Testis (tissue), 2 donors: ENCODE data around the gene KCNJ16.

Experiments
- POLR2A ChIP-seq: fragments of 450-650 bp; IDR thresholded peaks from one replicate; pipeline ENCODE4 v1.6.1; 2017; ENCODE audit warnings: antibody characterized with exemption, mild to moderate bottlenecking, moderate library complexity
- TF ChIP-seq, protein P1 (sequence below), 3 experiments: fragments of 450-650 bp in 2 of 3; fragments of 200-600 bp in 1 of 3; sonication (generic) in 1 of 3; IDR thresholded peaks; one replicate each; pipeline ENCODE4 v1.5.1; 2016 to 2019; ENCODE audit warnings: antibody characterized with exemption in 3 of 3, mild to moderate bottlenecking in 2 of 3, moderate library complexity in 1 of 3

DNA sequence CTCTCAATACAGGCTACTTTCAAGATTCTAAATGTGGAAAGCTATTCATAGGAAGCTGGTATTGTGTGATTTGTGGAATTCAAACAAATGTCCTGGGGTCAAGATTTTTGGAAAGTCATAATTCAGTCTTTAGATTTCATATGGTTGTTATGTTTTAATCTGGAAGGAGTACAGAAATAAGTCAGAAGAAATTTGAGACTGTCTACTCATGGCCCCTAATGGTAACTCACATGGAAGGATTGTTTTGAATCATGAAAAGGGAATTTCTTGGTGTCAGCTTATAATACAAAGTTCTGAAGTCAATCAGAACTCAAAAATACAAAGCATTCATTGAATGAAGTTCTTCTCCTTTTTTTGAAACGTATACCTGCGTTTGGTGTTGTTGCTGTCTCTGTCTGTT, 97.4 kb downstream of the KCNJ16 start:
- TF ChIP-seq, protein P1, sequence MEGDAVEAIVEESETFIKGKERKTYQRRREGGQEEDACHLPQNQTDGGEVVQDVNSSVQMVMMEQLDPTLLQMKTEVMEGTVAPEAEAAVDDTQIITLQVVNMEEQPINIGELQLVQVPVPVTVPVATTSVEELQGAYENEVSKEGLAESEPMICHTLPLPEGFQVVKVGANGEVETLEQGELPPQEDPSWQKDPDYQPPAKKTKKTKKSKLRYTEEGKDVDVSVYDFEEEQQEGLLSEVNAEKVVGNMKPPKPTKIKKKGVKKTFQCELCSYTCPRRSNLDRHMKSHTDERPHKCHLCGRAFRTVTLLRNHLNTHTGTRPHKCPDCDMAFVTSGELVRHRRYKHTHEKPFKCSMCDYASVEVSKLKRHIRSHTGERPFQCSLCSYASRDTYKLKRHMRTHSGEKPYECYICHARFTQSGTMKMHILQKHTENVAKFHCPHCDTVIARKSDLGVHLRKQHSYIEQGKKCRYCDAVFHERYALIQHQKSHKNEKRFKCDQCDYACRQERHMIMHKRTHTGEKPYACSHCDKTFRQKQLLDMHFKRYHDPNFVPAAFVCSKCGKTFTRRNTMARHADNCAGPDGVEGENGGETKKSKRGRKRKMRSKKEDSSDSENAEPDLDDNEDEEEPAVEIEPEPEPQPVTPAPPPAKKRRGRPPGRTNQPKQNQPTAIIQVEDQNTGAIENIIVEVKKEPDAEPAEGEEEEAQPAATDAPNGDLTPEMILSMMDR (IDR thresholded peaks at IDR 0.05), result no peak
- TF ChIP-seq POLR2A, result no peak
